IPS-NIHi7 (cell line): ENCODE measurements around the gene TMEM134.

ENCODE experiments used
- DNase-seq: peaks from one replicate; pipeline ENCODE4 v3.0.0; 2012; ENCODE audit warnings: mixed read lengths; ENCODE audit errors: extremely low spot score

TMEM134 gene

DNA sequence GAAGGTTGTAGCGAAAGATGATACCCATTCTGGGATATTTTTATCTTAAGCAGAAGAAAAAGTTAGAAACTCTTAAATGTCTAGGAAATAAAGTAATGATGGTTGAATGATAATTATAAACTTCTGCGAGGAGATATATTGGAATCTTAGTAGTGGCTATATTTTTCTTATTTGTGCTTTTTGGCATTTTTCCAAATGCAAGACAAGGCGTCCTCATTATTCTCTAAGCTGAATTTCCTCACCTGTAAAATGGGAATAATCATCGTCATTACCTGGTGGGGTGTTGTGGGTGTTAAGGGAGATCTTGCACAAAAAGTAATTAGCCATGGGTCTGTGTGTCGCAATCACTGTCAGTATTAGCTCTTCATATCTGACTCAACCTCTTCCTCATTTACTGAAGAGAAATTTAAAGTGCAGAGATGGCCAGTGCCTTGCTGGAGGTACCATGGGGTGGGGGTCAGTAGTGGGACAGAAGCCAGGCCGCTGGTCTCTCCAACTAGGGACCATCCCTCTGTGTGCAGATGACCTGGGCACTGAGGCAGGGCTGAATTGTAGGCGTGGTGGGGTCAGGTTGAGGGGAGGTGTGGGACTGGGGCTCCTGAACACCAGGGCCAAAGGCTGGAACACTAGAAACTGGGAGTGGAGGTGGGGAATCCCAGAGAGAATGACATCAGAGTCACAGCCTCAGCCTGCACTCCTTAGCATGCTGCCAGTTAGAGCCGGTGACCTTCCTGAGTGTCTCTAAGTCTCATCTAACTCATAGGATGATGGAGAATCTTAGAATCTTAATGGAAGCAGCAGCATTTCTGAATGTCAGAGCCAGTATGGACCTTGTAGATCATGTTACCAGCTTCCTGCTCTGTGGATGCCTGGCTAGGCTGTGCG, 32.0 kb upstream of the TMEM134 start:
- no peak for DNase-seq

GRCh38 chr11:67500484-67500821, 31.4 kb upstream of the TMEM134 start:
- DNase-seq: no peak

GRCh38 chr11:67499808-67500483, 30.9 kb upstream of the TMEM134 start:
- no peak for DNase-seq

- DNase-seq: no peak
These were observed 29.5 kb upstream of the TMEM134 start for GRCh38 chr11:67498544-67498972.

DNA sequence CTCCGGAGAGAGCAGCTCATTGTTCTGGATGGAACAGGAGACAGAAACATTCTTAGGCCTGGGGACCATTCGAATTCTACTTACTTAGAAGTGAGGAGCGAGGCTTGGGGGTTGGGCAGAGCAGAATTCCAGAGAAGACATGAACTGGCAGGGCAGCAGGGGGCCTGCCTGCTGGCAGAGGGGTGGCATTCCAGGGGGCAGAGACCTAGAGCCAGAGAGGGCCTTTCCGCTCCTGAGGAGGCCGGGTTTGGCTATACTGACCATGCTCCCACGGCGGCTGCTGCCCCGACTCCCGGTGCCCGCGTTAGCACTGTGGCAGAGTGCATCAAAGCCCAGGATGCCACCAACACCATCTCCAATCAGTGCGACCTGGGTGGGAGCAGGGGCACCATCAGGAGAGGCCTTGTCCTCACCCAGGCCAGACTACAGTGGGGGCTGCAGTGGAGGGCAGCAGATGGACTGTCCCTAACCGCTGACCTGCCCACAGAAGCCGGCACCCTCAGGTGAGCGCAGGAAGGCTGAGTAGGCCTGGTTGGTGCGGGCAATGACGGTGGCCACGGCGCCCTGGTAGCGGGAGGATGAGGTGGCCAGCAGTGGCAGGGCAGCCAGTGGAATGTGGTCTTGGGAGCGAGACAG, 28.7 kb upstream of the TMEM134 start:
- DNase-seq: no peak

GRCh38 chr11:67496113-67496512, 27.1 kb upstream of the TMEM134 start:
- no peak for DNase-seq

- no peak for DNase-seq
These were observed 26.4 kb upstream of the TMEM134 start for GRCh38 chr11:67495234-67496005.

- peak; percentile 43 for DNase-seq
These were observed 25.6 kb upstream of the TMEM134 start for GRCh38 chr11:67494371-67495233.

GRCh38 chr11:67493548-67494370, 24.7 kb upstream of the TMEM134 start:
- no peak for DNase-seq

DNA sequence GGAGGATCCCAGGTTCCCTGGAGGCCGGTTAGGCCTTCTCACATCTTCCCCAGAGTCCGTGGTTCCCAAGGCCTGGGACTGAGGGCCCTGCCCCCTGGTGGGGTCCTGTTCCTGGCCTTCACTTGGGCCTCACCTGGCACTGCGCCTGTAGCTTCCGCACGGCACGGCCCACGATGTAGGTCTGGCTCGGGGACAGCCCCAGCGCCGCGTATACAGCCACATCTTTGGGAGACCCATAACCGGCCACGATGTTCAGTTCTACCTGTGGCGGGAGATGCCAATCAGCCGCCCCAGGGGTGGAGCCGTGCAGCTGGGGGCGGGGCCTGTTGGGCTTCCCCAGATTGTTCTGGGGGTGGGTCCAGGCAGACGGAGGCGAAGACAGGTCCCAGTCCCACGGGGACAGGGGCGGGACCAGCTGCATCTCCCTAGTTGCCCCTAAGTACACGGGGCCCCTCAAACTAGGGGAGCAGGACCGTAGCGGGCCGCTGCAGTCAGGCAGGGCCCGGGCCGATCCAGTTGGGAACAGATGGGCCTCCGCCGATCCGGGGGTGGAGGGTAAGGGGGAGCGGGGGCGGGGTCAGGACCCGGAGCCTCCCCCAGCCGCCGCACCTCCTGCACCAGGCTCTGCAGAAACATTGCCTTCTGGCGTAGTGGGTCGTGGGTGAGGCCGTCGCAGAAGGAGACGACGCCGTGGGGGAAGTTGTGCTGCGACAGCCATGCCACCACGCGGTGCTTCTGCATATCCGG, 23.9 kb upstream of the TMEM134 start:
- peak; percentile 72 for DNase-seq

GRCh38 chr11:67492069-67492727, 23.1 kb upstream of the TMEM134 start:
- no peak for DNase-seq

- no peak for DNase-seq
These were observed 22.4 kb upstream of the TMEM134 start for GRCh38 chr11:67491276-67492068.

DNA sequence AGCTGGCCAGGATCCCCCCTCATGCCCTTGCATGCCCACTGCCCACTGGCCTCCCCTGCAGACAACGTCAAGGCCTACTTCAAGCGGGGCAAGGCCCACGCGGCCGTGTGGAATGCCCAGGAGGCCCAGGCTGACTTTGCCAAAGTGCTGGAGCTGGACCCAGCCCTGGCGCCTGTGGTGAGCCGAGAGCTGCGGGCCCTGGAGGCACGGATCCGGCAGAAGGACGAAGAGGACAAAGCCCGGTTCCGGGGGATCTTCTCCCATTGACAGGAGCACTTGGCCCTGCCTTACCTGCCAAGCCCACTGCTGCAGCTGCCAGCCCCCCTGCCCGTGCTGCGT, 21.6 kb upstream of the TMEM134 start:
- DNase-seq: no peak

DNA sequence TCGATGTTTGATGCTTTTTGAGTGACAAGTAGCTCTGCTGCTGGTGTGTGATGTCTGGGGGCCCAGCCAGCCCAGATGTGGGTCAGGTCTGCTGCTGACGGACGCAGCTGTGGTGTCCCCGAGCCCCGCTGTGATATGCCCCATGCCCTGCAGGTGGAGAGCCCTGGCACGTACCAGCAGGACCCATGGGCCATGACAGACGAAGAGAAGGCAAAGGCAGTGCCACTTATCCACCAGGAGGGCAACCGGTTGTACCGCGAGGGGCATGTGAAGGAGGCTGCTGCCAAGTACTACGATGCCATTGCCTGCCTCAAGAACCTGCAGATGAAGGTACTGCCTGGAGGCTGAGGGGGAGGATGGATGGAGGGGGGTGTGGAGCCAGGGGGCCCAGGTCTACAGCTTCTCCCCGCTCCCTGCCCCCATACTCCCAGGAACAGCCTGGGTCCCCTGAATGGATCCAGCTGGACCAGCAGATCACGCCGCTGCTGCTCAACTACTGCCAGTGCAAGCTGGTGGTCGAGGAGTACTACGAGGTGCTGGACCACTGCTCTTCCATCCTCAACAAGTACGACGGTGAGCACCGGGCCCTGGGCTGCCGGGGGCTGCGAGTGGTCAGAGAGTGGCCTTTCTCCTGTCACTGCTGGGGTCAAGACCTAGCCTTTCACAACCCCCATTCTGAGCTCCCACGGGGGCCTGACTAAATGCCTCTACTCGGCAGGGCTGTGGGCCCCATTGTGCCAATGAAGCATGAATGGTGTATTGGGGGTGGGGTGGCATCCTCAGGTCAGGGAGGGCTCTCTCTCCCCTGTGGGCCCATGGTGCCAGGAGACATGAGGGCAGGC, 21.1 kb upstream of the TMEM134 start:
- no peak for DNase-seq

GRCh38 chr11:67489203-67489884, 20.3 kb upstream of the TMEM134 start:
- DNase-seq: no peak

GRCh38 chr11:67486481-67487195, 17.6 kb upstream of the TMEM134 start:
- DNase-seq: no peak
